ENCODE data around the gene MRPS25.

Gene MRPS25

GRCh38 chr3:15064835-15065549 lies at the start of gene MRPS25:
MRPS25 (minus strand) TSS chr3:15065315; CDS start chr3:15065194, 121 bp downstream.
- Histone ChIP-seq H3K27me3 (ENCODE audit: insufficient read depth, low read length, poor library complexity) (no peaks in the 10 kb centered on the region), H3K36me3 (ENCODE audit: insufficient read depth, low read length) (peaks cover 12% of the 10 kb centered on the region), H4K20me1 (ENCODE audit: insufficient read depth, low read length) (peaks cover 13% of the 10 kb centered on the region; the same call in 1 of the 2 replicates), H3K27ac (ENCODE audit: low read length) (peak within 1 kb of the TSS; percentile 95), H3K4me3 (ENCODE audit: low read depth in 1 of 2, low read length in 2 of 2) (peak within 1 kb of the TSS; percentile 96 to 100), H3K9me3 (ENCODE audit: insufficient read depth, low read length, severe bottlenecking) (no peaks in the 10 kb centered on the region), H3K4me2 (ENCODE audit: insufficient read depth, low read length) (peak within 1 kb of the TSS; percentile 98), H2AFZ (ENCODE audit: low read depth, low read length) (peak within 1 kb of the TSS; percentile 95), H3K4me1 (ENCODE audit: insufficient read depth, low read length) (peaks cover 27% of the 10 kb centered on the region), H3K9ac (ENCODE audit: low read depth, low read length) (peak within 1 kb of the TSS; percentile 99), H3K79me2 (ENCODE audit: insufficient read depth, low read length) (peaks cover 35% of the 10 kb centered on the region)
- ATAC-seq (ENCODE audit: insufficient read depth, low read depth): peak; percentile 97
- TF ChIP-seq CTCF (IDR thresholded peaks at IDR 0.05; ENCODE audit: borderline replicate concordance, extremely low read depth, low read length, poor library complexity, severe bottlenecking) (no peak), EZH2 (IDR thresholded peaks at IDR 0.05; ENCODE audit: borderline replicate concordance, low read depth, low read length, severe bottlenecking) (no peak)
- DNase-seq: peak; percentile 92

- H3K79me2 ChIP-seq (ENCODE audit: insufficient read depth, low read length): no peaks in the 10 kb centered on the region
- no peaks in the 10 kb centered on the region for H3K4me1 ChIP-seq (ENCODE audit: insufficient read depth, low read length)
- H3K27me3 ChIP-seq (ENCODE audit: insufficient read depth, low read length, poor library complexity): no peaks in the 10 kb centered on the region
- H3K36me3 ChIP-seq (ENCODE audit: insufficient read depth, low read length): no peaks in the 10 kb centered on the region
- no peak overlapping the region for H3K4me3 ChIP-seq (ENCODE audit: low read depth in 1 of 2, low read length in 2 of 2)
- DNase-seq (no peak), ATAC-seq (ENCODE audit: insufficient read depth, low read depth) (no peak)
- no peak overlapping the region for H3K9ac ChIP-seq (ENCODE audit: low read depth, low read length)
- no peak overlapping the region for H3K4me2 ChIP-seq (ENCODE audit: insufficient read depth, low read length)
- H3K9me3 ChIP-seq (ENCODE audit: insufficient read depth, low read length, severe bottlenecking): no peaks in the 10 kb centered on the region
- H4K20me1 ChIP-seq (ENCODE audit: insufficient read depth, low read length): no peaks in the 10 kb centered on the region
- no peak overlapping the region for H3K27ac ChIP-seq (ENCODE audit: low read length)
- no peak for TF ChIP-seq CTCF (IDR thresholded peaks at IDR 0.05; ENCODE audit: borderline replicate concordance, extremely low read depth, low read length, poor library complexity, severe bottlenecking)
- TF ChIP-seq EZH2 (IDR thresholded peaks at IDR 0.05; ENCODE audit: borderline replicate concordance, low read depth, low read length, severe bottlenecking): no peak
- H2AFZ ChIP-seq (ENCODE audit: low read depth, low read length): no peak overlapping the region
Observed at GRCh38 chr3:15113884-15114283, 48.8 kb upstream of the MRPS25 start.

GRCh38 chr3:15113471-15113870 lies 48.4 kb upstream of the MRPS25 start:
- Histone ChIP-seq H4K20me1 (ENCODE audit: insufficient read depth, low read length) (no peaks in the 10 kb centered on the region), H3K9ac (ENCODE audit: low read depth, low read length) (no peak overlapping the region), H3K27me3 (ENCODE audit: insufficient read depth, low read length, poor library complexity) (no peaks in the 10 kb centered on the region), H3K4me3 (ENCODE audit: low read depth in 1 of 2, low read length in 2 of 2) (no peak overlapping the region), H2AFZ (ENCODE audit: low read depth, low read length) (no peak overlapping the region), H3K79me2 (ENCODE audit: insufficient read depth, low read length) (no peaks in the 10 kb centered on the region), H3K4me1 (ENCODE audit: insufficient read depth, low read length) (0 out of 2 replicates have a peak, but pooled peaks cover under 1% of the 10 kb centered on the region), H3K36me3 (ENCODE audit: insufficient read depth, low read length) (no peaks in the 10 kb centered on the region), H3K4me2 (ENCODE audit: insufficient read depth, low read length) (no peak overlapping the region), H3K9me3 (ENCODE audit: insufficient read depth, low read length, severe bottlenecking) (no peaks in the 10 kb centered on the region), H3K27ac (ENCODE audit: low read length) (no peak overlapping the region)
- ATAC-seq (ENCODE audit: insufficient read depth, low read depth) (no peak), DNase-seq (no peak)
- TF ChIP-seq CTCF (IDR thresholded peaks at IDR 0.05; ENCODE audit: borderline replicate concordance, extremely low read depth, low read length, poor library complexity, severe bottlenecking): no peak
- no peak for TF ChIP-seq EZH2 (IDR thresholded peaks at IDR 0.05; ENCODE audit: borderline replicate concordance, low read depth, low read length, severe bottlenecking)
